Fibroblast of skin of right biceps (primary cell): Measurements from ENCODE around the gene SMG6.

ENCODE experiments used
- DNase-seq: peaks from one replicate; pipeline ENCODE4 v3.0.0-alpha.2; 2013

The SMG6 gene

DNA sequence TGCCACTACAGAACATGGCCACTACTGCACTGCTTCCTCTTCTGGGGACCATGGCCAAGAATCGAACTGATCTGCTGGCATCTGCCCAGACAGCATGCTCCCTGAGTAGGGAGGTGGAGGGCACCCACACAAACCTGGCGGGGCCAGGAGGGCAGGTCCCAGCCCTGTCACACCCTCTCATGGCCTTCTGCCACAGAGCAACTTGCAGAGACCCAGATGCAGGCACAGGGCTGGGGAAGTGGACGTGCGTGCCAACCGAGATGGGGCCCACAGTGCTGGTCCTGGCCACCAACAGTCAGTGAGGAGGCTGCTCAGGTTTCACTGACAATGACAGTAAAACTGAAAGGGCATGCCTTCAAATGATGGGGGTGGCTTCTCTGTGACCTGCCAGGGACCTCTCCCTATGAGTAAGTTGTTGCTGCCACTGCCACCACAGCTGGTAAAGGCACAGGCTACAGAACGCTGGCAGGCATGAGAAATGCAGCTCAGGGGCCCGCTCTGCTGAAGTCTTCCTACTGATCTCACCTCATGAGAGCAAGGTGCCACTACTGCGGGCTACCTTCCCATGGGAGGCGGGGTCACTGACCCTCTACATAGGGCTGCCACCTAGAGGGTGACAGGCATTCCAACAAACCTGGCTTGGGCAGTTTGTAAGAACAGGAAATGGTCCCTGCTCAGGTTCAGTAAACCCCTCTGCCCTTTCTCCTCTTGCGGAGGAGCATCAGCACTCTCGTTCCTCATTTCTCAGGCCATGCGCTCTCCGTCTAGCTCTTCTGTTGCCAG is 233.2 kb downstream of the SMG6 start:
- DNase-seq = no peak

DNA sequence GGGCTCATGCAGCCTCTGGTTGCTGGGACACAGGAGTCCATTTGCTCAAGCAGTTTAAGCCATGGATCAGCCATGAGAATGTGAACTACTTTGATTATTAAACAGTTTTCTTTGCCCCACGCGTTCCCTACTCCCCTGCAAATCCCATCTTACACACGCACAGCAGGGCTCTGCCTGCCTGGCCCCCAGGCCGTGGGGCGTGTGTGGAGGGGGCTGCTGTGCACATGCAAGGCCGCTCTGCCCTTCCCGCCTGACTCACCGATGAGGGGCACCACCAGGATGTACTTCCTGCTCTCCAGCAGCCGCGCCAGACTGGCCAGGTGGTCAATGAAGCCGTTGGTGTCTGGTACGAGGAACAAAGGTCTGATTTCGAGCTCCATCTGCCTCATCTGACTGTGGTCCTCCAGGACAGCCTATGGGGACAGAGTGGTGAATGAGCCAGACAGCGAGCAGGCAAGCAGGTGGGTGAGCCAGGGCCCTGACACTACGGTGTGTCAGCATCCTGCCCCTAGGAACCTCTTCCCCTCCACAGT is 235.0 kb downstream of the SMG6 start:
- peak; percentile 78 for DNase-seq

DNA sequence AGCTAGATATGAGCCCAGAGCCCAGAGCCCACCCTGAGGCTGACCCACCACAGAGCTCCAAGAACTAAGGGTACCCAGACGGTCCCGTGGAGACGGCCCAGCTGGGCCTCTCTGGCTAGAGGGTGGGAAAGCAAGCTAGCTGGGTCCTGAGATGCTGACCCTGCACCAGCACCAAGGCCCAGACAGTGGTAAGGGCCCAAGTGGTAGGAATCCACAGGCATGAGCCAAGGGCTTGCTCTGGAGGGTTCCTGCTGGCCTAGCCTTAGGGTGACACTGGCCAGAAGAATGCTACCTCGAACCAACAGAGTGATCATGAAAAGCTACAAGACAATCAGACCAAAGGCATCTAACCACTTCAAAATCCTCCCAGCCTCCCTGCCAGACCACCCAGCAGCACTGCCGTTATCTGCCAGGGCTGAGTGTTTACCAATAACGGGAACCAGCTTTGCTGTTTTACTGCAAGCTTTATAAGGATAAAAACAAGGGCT is 235.5 kb downstream of the SMG6 start:
- DNase-seq = peak; percentile 95

DNA sequence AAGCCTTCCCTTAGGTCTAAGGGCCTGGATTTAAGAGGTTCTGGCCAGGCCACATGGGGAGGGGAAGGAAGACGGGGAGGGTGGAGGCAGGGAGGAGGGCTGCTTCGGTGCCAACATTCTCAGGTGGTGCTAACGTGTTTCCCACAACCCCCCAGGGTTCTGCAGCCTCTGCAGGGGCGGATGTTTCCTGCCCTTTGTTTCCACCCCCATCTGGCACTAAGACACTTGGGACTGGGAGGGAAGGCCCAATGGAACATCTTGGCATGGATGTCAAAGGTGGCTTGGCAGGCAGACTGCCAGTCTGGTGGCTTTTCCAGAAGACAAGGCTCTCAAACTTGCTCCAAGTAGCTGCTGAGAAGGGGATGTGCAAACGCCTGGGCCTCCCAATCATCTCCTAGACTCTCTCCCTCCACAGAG is 236.0 kb downstream of the SMG6 start:
- DNase-seq = peak; percentile 80

DNA sequence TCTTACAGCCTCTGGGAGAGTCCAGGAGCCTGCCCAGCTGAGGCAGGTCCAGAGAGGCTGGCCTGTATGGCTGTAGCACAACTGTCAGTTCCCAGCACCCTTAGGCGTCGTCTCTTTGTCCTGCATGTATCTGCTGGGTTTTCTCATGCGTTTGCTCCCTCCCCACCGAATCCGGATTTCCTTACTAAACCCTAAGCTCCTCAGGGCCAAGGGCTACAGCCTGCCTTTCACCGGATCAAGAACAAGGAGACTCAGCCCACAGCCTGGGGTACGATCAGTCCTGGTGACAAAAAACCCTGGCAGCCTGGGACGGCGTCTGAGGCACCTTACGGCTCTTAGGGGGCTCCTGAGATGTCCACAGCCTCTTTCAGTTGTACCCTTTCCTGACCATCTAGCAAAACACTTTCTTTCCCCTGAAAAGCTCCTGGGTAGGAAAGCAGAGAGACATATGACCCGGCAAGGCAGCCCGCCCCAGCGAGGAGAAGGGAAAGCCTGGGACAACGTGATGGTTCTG is 236.5 kb downstream of the SMG6 start:
- DNase-seq = peak; percentile 28

DNA sequence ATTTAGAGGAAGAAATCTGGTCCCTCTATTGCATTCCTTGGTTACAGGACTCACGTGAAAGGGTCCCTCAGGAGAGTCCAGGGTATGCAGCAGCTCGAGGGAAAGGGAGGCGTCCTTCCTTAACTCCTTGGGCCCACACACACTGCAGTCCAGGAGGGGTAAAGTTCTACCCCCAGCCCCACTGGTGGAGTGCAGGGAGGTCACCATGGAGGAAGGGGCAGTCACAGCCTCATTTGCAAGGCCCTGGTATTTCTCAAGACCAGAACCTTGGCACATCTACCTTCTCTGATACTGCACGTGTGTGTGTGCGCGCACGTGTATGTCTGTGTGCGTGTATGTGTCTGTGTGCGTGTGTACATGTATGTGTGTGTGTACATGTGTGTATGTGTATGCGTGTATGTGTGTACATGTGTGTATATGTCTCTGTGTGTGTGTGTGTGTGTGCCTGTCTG is 237.6 kb downstream of the SMG6 start:
- DNase-seq = no peak

- peak; percentile 85 for DNase-seq
Observed at GRCh38 chr17:2064980-2065785, 238.4 kb downstream of the SMG6 start.

GRCh38 chr17:2064520-2064971 is 239.0 kb downstream of the SMG6 start:
- peak; percentile 61 for DNase-seq

DNA sequence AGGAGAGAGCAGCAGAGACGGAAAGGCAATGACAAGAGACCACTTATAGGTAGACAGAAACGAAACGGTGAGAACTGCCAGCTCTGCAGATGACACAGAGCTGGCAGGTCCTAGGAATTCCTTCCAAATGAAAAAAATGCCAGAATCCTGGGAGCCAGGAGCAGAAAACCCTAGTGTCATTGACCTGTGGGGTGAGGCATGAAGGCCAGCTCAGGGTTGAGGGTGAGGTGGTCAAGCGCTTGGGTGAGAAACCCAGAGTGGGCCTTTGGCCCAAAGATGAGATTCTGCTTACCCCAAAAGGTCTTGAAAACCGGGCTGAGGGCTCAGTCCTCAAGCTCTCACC is 239.5 kb downstream of the SMG6 start:
- DNase-seq = no peak

DNA sequence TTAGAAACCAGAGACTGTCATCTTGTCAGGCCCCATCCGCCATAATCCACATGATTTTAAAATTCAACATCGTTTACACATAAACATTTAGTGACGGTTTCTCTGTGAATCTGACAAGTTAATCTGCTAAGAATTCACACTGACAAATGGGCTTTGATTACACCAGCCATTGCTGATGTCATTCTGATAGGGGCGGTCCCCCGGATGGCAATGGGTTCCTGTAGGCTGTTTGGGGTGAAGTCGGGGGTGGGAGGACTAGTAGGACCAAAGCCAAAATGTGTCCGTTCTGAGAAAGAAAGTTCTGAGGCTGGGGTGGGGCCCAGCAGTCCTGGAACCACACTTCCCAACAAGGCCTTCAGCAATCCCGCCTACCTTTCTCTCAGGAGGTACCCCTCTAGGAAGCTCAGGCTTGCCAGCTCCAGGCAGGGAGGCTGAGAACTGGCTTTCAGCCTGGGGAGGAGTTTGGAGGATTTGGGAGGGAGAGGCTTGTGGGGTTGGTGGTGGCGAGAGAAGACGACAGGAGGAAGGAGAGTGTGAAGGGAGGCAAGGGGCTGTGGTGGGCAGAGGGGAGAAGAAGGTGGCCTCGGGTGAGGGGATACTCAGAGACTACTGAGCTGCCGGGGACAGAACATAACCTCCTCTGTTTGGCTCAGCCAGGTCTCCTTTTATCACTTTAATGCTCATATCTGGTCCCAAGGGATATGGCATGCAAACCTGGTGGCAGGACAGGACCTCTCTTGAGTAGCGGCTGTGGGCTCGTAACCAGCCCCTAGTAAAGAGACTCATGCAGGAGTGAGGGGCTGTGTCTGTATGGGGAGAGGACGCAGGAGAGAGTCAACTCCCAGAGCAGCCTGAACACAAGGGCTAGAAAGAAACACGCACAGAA is 240.1 kb downstream of the SMG6 start:
- peak; percentile 87 for DNase-seq

DNA sequence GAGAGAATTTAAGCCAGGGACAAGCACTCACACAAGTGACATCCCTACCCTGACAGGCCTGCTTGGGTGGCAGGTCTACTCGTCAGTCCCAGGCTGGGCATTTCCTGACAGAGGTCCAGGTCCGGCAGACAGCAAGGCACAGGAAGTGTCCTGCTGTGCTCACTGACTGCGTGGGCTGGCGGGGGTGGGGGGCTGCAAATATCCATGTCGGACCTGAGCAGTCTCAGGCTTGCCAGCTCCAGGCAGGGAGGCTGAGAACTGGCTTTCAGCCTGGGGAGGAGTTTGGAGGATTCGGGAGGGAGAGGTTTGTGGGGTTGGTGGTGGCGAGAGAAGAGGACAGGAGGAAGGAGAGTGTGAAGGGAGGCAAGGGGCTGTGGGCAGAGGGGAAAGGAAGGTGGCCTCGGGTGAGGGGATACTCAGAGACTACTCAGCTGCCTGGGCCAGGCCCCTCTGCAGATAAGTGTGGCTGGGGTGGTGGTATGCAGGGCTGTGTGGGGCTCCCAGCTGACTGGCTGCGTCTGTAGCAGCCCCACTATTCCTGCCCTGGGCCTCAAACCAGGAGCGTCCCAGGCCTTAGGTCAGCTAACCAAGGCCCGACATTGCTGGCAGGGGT is 240.9 kb downstream of the SMG6 start:
- peak; percentile 75 for DNase-seq

DNA sequence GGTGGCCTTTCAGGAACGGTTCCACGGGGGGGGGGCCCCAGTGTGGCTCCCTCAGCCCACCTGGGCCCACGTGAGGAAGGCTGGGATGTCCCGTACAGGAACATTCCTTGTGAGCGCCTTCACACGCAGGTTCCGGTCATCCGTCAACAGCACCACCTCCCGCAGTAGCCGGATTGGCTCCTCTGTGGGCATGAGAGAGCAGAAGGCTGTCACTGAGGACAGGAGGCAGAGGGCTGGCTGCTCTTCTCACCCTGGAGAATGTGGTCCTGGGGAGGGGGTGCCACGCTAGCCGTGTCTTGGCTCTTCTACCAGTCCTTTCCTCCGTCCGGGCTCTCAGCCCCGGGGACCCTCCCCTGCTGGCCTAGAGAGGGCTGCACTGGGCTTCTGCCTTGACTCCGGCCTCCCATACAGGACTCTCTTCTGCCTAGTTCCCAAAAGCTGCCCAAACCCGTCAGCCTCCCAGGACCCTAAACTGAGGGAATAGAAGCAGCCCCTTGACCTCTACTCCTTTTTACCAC is 242.1 kb downstream of the SMG6 start:
- DNase-seq = no peak

DNA sequence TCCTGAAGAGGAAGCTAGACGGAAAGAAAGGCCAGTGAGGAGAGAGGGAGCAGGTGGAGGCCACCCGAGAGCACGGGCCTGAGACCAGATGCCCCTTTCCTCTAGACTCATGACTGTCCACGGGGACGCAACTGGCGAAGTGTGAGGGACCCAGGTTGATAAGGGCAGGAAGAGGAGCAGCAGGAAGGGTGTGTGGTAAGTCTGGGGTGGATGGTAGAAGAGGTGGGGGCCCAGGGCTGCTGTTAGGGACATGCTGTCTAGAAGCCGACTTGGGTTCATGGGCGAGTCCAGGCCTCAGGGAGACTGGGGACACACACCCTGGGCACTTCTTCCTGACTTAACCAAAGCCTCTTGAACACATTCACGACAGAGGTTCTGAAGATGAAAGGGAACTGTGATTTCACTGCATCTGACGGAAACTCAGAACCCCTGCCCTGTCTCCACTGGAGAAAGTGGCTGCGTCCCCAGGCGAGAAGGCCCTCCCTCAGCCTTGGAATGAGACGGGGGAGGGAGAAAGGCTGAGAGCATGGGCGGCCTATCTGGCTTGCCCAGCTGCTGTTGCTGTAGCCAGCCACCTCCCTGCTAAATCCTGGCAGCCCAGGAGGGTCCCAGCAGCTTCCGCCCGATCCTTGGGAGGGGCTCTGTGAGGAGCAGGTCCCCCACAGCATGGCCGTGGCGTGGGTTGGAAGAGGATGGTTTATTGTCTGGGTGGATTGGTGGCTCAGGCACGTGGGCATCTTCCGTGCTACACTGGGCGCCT is 242.7 kb downstream of the SMG6 start:
- DNase-seq = peak; percentile 28

- DNase-seq = no peak
Observed at GRCh38 chr17:2060385-2060658, 243.3 kb downstream of the SMG6 start.

- no peak for DNase-seq
Observed at GRCh38 chr17:2059547-2060384, 243.8 kb downstream of the SMG6 start.

- DNase-seq = peak; percentile 82
Observed at GRCh38 chr17:2058586-2059546, 244.7 kb downstream of the SMG6 start.

DNA sequence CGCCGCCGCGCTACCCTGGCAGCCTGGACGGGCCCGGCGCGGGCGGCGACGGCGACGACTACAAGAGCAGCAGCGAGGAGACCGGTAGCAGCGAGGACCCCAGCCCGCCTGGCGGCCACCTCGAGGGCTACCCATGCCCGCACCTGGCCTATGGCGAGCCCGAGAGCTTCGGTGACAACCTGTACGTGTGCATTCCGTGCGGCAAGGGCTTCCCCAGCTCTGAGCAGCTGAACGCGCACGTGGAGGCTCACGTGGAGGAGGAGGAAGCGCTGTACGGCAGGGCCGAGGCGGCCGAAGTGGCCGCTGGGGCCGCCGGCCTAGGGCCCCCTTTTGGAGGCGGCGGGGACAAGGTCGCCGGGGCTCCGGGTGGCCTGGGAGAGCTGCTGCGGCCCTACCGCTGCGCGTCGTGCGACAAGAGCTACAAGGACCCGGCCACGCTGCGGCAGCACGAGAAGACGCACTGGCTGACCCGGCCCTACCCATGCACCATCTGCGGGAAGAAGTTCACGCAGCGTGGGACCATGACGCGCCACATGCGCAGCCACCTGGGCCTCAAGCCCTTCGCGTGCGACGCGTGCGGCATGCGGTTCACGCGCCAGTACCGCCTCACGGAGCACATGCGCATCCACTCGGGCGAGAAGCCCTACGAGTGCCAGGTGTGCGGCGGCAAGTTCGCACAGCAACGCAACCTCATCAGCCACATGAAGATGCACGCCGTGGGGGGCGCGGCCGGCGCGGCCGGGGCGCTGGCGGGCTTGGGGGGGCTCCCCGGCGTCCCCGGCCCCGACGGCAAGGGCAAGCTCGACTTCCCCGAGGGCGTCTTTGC is 245.6 kb downstream of the SMG6 start:
- peak; percentile 60 for DNase-seq

DNA sequence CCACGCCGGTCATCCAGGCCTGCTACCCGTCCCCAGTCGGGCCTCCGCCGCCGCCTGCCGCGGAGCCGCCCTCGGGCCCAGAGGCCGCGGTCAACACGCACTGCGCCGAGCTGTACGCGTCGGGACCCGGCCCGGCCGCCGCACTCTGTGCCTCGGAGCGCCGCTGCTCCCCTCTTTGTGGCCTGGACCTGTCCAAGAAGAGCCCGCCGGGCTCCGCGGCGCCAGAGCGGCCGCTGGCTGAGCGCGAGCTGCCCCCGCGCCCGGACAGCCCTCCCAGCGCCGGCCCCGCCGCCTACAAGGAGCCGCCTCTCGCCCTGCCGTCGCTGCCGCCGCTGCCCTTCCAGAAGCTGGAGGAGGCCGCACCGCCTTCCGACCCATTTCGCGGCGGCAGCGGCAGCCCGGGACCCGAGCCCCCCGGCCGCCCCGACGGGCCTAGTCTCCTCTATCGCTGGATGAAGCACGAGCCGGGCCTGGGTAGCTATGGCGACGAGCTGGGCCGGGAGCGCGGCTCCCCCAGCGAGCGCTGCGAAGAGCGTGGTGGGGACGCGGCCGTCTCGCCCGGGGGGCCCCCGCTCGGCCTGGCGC is 246.3 kb downstream of the SMG6 start:
- DNase-seq = peak; percentile 56
